ENCODE measurements around the gene MPP2.
"Not testable (repeated sequence)": the region's sequence is repeated elsewhere in the genome, so short reads cannot be mapped to it uniquely, and the experiment has no call there.

MPP2 gene

DNA sequence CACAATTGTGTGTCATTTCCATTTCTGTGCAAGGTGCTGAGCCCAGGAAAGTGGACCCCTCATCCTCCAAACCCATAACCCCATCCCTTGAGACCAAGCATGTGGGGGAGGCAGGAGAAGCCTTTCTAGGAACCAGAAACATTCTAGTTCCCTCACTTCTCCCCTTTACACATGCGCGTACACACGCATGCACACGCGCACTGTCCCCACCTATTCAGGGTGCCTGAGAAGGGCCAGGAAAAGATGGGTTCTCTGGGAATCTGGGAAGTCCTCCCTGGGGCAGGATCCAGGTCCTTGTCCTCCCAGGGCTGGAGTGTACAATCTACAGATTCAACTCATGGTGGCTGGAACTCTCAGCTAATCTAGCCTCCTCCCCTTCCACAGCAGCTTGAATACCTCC, 32.5 kb upstream of the MPP2 start:
- no peak for DNase-seq (ENCODE audit: low spot score)
- in situ Hi-C loops (cut with MboI; ENCODE audit: low pct_unique_long_range_greater_than_20kb, low sequenced_read_pairs, unreplicated experiment), result loop anchor here (10.0 kb wide), 1 partner anchor 55 kb away; no protein-coding TSS in a partner anchor
- TF ChIP-seq, protein P1, sequence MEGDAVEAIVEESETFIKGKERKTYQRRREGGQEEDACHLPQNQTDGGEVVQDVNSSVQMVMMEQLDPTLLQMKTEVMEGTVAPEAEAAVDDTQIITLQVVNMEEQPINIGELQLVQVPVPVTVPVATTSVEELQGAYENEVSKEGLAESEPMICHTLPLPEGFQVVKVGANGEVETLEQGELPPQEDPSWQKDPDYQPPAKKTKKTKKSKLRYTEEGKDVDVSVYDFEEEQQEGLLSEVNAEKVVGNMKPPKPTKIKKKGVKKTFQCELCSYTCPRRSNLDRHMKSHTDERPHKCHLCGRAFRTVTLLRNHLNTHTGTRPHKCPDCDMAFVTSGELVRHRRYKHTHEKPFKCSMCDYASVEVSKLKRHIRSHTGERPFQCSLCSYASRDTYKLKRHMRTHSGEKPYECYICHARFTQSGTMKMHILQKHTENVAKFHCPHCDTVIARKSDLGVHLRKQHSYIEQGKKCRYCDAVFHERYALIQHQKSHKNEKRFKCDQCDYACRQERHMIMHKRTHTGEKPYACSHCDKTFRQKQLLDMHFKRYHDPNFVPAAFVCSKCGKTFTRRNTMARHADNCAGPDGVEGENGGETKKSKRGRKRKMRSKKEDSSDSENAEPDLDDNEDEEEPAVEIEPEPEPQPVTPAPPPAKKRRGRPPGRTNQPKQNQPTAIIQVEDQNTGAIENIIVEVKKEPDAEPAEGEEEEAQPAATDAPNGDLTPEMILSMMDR (IDR thresholded peaks at IDR 0.05; ENCODE audit: extremely low read depth, insufficient read depth, missing control alignments), result no peak

DNA sequence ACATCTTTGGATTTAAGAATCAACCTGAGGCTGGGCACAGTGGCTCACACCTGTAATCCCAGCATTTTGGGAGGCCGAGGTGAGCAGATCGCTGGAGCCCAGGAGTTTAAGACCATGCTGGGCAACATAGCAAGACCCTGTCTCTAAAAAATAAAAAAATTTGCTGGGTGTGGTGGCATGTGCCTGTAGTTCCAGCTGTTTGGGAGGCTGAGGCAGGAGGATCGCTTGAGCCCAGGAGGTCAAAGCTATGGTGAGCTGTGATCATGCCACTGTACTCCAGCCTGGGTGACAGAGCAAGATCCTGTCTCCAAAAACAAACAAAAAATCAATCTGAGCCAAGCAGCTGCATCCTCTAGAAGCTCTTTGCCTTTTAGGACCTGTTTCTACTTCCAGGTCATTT, 32.1 kb upstream of the MPP2 start:
- DNase-seq (ENCODE audit: low spot score); in situ Hi-C loops (cut with MboI; ENCODE audit: low pct_unique_long_range_greater_than_20kb, low sequenced_read_pairs, unreplicated experiment): not testable (repeated sequence)

DNA sequence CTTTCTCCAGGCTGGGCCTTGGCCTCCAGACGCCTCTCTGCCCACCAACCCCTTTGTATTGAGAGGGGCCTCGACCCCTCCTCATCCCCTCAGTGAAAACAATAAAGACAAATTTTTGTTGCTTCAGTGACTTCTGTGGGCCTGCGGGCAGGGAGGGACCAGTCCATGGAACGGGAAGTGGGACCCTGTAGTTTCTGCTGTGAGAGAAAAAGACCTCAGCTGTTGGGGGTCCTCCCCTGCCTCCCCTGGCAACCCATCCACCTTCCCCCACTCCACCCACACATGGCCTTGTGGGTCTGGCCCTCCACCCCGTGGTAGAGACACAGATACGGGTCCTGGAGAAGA, 31.5 kb upstream of the MPP2 start:
- TF ChIP-seq, protein P1 (IDR thresholded peaks at IDR 0.05; ENCODE audit: extremely low read depth, insufficient read depth, missing control alignments), result no peak
- in situ Hi-C loops (cut with MboI; ENCODE audit: low pct_unique_long_range_greater_than_20kb, low sequenced_read_pairs, unreplicated experiment), result no loop called here
- no peak for DNase-seq (ENCODE audit: low spot score)

DNA sequence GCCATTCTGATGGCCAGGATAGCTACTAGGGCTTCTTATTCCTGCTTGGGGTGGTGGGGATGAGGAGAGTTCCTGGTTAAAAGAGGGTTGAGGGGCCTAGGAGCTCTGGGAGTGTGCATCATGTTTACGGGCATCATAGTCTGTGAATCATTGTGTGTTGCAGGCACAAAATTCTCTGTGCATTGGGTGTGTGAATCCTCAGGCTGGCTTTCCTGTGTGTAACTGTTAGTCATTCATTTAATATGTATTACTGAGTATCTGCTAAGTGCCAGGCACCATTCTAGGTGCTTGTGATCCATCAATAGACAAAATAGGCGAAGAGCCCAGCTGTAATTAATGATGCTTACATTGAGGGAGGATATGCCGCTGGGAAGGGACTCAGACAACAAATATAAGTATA, 29.1 kb upstream of the MPP2 start:
- DNase-seq (ENCODE audit: low spot score), result no peak
- TF ChIP-seq, protein P1 (IDR thresholded peaks at IDR 0.05; ENCODE audit: extremely low read depth, insufficient read depth, missing control alignments), result no peak
- in situ Hi-C loops (cut with MboI; ENCODE audit: low pct_unique_long_range_greater_than_20kb, low sequenced_read_pairs, unreplicated experiment), result no loop called here

DNA sequence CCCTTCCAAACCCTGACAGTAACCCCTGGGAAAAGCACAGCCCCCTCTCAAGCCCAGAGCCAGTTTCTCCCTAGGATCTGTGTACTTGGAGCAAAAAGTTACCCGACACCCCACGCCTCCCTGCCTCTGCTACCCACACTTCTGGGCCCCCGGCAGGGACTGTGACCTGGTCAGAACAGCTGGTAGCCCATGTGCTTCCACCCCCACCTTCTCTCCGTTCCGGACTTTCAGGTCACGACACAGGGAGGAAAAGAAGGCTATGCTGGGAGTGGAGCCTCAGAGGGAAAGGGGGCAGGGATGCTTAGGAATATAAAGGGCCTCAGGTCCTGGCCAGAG, 28.6 kb upstream of the MPP2 start:
- DNase-seq (ENCODE audit: low spot score), result no peak
- in situ Hi-C loops (cut with MboI; ENCODE audit: low pct_unique_long_range_greater_than_20kb, low sequenced_read_pairs, unreplicated experiment), result no loop called here
- TF ChIP-seq, protein P1 (IDR thresholded peaks at IDR 0.05; ENCODE audit: extremely low read depth, insufficient read depth, missing control alignments), result no peak

DNA sequence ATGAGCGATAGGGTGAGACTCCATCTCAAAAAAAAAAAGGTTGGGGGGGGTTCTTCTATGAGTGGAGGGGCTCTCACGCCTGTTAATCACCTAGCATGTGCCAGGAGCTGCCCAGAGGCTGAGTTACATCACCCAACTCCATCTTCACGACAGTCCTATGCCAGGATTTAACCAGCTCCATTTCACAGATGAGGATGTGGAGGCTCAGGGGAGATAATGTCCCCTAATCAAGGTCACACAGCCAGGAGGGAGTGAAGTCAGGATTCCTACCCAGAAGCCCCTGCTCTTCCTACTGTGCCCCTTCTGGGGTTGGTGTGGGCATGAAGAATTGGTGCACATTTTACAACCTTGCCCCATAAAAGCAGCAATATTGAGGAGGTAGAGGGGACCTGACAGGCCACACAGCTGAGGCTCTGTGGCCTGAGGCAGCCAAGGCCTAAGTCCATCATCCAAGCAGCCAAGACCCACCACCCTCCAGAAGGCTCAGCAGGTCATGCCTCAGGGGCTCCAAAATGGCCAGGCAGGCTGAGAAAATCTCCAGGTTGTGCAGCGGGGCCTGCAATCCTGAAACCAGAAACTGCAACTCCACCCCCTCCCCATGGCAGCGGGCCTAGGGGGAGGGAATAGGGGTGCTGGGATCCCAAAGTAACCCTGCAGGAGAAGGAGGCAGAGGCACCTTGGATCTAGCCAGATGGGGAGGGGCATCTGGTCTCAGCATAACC, 28.0 kb upstream of the MPP2 start:
- in situ Hi-C loops (cut with MboI; ENCODE audit: low pct_unique_long_range_greater_than_20kb, low sequenced_read_pairs, unreplicated experiment), result no loop called here
- TF ChIP-seq, protein P1 (IDR thresholded peaks at IDR 0.05; ENCODE audit: extremely low read depth, insufficient read depth, missing control alignments), result no peak
- DNase-seq (ENCODE audit: low spot score), result no peak

DNA sequence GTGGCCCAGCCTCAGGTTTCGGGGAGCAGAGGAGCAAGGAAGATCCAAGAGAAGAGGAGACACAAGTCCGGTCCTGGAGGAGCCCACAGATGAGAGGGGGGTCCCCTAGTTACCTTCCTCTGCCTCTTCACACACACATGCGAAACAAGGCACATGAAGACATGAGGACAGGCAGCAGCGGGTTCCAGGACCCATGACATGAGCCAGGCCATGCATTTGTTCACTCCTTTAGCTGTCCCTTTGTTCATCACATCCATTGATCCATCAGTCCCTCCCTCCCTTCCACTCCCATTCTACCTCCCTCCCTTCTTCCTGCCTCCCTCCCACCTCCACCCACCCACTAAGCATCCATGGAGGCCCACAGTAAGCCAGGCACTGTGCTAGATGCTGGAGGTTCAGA, 25.6 kb upstream of the MPP2 start:
- no peak for DNase-seq (ENCODE audit: low spot score)
- TF ChIP-seq, protein P1 (IDR thresholded peaks at IDR 0.05; ENCODE audit: extremely low read depth, insufficient read depth, missing control alignments), result no peak
- in situ Hi-C loops (cut with MboI; ENCODE audit: low pct_unique_long_range_greater_than_20kb, low sequenced_read_pairs, unreplicated experiment), result no loop called here
